GM18951 (cell line): Measurements from ENCODE around the gene SYNJ2.

ENCODE experiments used
- POLR2A ChIP-seq: IDR thresholded peaks from 4 replicates; pipeline ENCODE4 v1.6.1; 2011; ENCODE audit warnings: mild to moderate bottlenecking; ENCODE audit not compliant: insufficient read length, insufficient read depth; ENCODE audit errors: extremely low read depth
- in situ Hi-C: fragments of 300-500 bp; cut with MboI; formaldehyde crosslinking; loops from one replicate; pipeline ENCODE4 v1.12.0; 2022; ENCODE audit warnings: low sequenced_read_pairs, mixed read lengths, inconsistent platforms; ENCODE audit not compliant: unreplicated experiment

Gene SYNJ2

DNA sequence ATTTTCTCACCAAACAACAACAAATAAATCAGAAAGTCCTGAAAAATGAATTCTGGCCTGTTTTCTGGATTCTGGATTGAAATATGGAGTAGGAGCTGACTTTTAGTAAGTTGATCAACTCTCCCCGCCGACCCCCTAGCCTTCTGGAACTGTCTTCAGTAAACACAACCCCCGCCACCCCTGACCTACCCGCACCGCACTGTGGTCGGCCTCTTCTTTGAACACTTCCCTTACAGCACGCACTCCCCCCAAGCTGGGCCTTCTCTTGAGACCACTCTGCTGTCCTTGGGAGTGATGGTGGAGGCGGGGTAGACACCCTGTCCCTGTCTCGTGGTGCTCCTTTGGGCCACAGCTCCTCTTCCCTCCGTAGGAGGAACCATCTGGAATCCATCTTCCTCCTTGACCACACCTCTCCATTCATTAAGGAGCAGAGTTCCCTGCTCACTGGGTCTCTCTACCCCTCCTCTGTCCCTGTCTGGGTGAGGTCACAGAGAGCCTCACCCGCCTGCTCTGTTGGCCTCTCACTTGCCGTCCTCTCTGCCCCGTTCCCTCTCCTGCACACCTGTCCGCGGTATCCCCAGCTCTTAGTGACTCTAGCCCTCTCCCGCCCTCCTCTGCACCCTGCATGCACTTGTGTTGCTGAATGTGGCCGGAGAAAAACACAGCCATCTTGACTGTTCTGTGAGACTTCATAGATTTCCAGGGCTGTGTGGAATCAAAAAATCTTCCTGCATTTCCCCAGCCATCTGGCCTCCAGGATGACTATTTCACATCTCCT lies 19.1 kb downstream of the SYNJ2 start:
- TF ChIP-seq POLR2A, result no peak

DNA sequence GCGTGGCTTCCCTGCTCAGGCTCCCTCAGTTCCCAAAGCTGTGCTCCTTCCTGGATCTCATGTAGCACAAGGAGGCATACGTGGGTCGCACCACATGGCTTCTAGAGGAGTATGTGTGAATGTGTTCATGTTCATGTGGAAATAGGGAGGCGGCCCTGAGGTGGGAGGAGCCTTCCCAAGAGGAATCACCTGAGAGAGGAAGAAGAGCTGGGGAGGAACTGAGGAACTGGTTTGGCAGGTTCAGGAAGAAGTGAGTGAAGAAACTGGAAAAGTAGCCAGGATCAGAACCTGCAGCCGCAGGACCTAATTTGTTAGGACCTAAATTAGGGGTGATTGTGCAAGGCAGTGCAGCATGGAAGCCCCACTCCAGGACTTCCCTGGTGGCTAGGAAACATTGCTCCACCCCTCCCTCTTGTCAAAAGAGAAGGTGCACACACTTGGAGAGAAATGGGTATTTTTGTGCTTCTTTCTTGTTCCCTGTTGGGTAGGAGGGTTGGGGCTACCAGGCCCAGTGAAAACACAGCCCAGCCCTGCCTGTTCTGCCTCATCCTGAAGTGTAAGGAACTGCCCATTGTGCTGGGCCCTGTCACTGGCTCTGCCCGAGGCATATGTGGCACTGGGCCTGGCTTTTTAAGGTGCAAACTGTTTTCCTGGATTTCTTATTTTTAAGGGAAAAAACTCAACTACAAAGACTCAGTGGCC lies 20.7 kb downstream of the SYNJ2 start:
- no peak for TF ChIP-seq POLR2A
- in situ Hi-C loops, result no loop called here

More for the DNA sequence above, 19.1 kb downstream of the SYNJ2 start:
- in situ Hi-C loops, result no loop called here

DNA sequence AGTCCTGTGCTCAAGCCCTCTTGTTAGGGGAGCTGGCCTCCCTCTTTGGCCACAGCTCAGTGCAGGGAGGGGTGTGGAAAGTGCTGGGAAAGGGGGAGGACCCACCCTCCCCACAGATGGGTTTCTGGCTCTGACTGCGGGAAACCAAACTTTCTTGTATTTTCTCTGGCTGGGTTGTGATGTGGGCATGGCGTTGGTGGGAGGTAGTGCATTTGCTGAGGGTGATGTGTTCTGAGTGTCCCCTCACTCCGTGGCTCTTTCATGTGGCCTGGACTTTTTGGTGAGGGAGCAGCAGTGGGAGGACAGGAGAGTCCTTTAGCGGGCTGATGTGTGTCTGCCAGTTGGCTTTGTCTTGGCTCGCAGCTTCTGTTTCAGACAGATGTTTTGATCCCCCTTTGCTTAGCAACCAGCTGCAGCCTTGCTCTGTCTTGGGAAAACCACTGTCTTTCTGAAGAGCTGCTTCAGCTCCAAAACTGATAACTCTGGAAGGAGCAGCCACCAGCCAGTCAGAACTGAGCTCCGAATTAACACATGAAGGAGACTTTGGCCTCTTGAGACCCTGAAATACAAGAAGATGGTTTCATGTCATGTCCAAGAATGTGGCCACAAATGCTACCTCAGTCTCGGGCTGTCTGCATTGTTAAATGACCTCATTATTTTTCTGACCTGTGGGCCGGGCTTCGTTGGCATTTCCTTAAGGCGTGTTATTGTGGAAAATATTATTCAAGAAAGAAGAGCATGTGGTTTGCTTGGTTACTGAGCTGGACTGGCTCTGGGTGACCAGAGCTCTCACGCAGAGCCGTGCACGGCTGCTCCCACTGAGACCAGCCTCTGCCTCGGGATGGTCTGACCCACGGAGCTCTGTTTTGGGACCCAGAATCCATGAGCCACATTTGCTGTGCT lies 21.5 kb downstream of the SYNJ2 start:
- no peak for TF ChIP-seq POLR2A
- in situ Hi-C loops, result no loop called here

DNA sequence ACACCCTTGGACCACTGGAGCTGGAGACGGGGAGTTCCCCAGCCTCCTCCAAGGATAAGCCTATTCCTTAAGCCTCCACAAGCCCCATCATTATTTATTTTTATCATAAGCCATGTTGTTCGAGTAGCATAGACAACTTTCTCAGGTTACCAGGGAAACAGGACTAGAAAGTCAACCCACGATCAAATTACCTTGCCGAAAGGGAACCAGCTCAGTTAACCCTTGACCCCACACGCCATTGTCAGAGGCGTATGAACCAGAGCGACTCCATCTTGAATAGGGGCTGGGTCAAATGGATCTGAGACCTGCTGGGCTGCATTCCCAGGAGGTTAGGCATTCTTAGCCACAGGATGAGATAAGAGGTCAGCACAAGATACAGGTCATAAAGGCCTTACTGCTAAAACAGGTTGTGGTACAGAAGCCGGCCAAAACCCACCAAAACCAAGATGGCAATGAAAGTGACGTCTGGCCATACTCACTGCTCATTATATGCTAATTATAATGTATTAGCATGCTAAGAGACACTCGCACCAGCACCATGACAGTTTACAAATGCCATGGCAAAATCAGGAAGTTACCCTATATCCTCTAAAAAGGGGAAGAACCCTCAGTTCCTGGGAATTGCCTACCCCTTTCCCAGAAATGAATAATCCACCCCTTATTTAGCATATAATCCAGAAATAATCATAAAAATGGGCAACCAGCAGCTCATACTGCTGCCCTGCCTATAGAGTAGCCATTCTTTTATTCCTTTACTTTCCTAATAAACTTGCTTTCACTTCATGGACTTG lies 22.4 kb downstream of the SYNJ2 start:
- in situ Hi-C loops, result no loop called here
- no peak for TF ChIP-seq POLR2A

DNA sequence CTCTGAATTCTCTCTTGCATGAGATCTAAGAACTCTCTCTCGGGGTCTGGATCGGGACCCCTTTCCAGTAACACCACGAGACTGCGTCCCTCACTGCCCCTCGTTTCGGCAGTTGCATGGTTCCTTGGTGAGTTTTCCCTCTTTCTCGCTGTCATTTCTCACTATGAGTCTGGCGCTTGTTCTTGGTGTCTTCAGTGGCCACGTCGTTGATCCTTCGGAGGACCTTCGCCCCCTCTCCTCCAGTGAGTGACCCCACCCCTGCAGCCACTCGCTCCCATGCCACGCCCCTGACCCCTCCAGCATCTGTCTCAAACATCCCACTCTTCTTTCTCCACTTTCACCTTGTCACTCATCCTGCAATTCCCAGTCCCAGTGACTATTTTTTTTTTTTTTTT lies 23.0 kb downstream of the SYNJ2 start:
- TF ChIP-seq POLR2A, result no peak
- in situ Hi-C loops, result no loop called here

DNA sequence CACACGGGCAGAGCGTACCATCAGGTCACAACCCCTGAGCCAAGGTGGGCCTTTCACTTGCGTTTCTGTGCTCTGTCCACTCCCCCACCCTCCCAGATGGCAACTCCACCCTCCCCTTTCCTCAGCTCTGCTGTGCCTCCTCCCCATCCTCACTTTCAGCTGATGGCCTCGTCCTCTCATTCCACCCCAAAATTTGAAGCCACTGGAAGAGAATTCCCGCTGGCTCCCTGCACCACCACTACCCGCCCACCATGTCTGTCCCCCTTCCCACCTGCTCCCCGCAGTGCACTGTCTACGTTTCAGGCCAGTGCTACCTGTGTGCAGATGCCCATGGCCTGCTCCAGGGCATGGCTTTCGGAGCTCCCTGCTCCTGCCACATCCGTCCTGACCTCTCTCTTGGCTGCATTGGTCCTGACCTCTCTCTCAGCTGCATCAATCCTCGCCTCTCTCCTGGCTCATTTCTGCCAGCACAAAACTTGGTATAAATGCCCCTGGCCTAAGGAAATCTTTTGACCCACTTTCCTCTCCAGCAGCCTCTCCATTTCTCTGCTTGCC lies 24.0 kb downstream of the SYNJ2 start:
- in situ Hi-C loops, result no loop called here
- no peak for TF ChIP-seq POLR2A

DNA sequence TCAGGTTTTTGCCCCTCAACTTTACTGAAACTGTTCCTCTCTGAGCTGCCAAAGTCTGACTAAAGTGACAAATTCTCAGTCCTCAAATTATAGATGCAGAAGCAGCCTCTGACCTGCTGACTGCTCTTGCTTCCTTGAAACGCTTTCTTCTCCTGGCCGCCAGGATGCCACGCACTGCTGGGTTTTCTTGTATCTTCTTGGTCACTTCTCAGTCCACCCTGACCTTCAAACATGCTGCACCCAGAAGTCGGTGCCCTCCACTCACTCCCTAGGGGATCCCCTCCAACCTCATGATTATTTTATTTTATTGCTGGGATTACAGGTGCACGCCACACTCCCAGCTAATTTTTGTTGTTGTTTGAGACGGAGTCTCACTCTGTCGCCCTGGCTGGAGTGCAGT lies 24.7 kb downstream of the SYNJ2 start:
- TF ChIP-seq POLR2A, result no peak
- in situ Hi-C loops, result no loop called here

DNA sequence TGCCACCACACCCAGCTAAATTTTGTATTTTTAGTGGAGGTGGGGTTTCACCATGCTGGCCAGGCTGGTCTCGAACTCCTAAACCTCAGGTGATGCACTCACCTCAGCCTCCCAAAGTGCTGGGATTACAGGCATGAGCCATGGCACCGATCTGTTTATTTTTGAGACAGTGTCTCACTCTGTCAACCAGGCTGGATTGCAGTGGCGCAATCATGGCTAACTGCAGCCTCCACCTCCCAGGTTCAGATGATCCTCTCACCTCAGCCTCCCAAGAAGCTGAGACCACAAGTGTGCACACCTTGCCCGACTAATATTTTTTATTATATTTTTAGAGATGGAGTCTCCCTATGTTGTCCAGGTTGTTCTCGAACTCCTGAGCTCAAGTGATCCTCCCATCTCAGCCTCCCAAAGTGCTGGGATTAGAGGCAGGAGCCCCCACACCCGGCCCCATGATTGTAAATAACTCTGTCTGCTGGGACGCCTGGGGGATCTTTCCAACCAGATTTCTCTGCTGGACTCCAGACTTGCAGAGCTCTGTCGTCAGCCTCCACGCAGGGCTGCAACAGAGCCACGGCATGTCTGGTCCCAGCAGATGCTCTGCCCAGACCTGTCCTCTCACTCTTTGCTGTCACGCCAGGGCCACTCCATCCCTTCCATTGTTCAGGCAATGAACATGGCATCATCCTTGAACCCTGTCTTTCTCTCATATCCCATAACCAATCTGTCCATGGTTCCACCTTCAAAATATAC lies 25.3 kb downstream of the SYNJ2 start:
- in situ Hi-C loops, result no loop called here
- no peak for TF ChIP-seq POLR2A

DNA sequence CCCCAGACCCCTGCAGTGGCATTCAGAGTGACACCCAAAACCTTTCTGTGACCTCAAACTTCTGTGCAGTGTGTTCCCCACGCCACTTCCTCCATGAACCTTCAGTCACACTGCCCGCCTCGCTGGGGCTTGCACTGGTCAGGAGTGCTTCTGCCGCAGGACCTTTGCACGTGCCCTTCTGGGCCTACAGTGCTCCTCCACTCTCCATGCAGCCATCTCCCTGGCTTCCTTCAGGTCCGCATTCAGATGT lies 27.1 kb downstream of the SYNJ2 start:
- in situ Hi-C loops, result no loop called here
- no peak for TF ChIP-seq POLR2A

DNA sequence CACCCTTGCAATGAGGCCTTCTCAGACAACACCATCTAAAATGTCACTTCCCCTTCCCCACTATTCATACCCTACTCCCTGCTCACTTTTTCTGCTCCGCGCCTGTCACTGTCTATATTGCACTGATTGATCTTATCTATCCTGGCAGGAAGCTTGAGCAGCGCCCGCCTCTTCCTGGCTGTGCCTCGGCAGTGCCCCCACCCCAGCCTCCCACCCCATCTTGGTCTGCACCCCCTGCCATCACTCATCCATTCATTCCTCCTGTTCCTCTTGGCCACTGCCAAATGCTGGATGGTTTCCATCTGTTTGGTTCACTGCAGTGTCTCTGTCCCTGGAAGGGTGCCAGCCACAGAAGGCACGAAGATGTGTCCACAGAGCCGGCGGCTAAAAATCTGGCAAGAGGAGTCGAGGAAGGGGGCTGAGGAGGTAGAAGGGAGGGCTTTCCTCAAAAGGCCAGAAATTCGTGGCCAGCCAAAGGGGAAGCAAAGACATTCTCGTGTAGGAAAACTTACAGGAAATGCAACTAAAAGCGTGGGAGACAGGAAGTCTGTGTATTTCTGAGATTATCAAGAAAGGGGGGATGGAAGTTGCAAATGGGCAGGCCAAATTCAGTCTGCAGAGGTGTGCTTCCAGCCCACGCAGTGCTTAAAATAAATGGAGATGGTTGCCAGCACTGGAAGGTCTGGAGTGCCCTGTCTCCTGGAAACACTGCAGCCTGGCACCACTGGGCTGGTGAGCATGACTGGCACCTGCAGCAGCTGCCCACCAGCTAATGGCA lies 27.6 kb downstream of the SYNJ2 start:
- in situ Hi-C loops, result no loop called here
- TF ChIP-seq POLR2A, result no peak

DNA sequence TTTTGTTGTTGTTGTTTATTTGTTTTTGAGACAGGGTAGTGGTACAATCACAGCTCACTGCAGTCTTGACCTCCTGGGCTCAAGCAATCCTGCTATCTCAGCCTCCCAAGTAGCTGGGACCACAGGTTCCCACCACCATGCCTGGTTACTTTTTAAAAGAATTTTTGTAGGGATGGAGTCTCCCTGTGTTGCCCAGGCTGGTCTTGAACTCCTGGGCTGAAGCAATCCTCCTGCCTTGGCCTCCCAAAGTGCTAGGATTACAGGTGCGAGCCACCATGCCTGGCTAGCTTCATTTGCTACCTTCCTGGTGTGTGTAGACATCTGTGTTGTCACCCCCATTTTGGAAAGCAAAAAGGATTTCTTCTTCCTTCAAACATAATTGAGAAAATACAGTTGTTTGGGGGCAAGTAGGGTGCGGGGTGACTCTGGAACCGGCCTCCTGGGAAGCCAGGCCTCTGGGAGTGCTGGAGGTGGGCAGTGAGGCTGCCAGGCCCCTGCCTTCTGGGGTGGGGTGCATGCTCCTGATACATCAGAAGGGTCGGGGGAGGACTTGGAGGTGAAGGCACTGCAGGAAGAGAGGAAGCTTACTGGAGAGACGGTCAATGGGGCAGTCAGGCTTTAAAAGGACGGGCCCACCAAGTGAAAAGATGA lies 28.4 kb downstream of the SYNJ2 start:
- no peak for TF ChIP-seq POLR2A
- in situ Hi-C loops, result no loop called here
